ENCODE measurements around the gene PTPRG. TPM values are rescaled to one million over a fixed set of nuclear protein-coding genes. Genes with fewer than 3 reads are reported as not detected.

Gene PTPRG
- total and polyA plus RNA-seq, 2 donors (not counting 3 experiments of a cell fraction or from before 2014, with no cell fraction given): 8.9 to 39.1 TPM

DNA sequence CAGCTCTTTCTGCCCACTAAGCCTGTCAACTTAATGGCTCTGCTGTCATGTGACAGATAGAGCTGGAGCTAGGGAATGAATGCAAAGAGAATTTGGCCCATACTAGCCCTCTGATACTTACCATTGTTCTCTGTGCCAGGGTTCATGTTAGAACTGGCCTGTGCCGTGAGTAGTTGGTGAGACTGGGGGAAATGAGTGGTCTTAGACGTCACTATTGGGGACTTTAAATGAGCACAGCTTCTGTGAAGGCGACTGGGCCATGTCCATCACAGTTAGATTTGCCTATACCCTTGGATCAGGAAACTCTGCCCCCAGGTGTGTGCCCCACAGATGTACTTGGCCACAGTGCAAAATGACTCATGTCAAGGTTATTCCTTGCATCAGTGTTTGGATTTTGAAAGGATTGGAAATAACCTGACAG is 124.9 kb downstream of the PTPRG start:
- BruUV-seq (replicated peaks): no TSS peak
- Histone ChIP-seq H3K79me2 (ENCODE audit: control insufficient read depth, insufficient read depth, low read length) (no peaks in the 10 kb centered on the region), H3K4me2 (ENCODE audit: insufficient read depth, low read length) (no peak overlapping the region), H3K27ac (ENCODE audit: insufficient read depth, low read depth, low read length) (no peak overlapping the region), H3K4me3 (replicated peaks in 1 of 3; ENCODE audit: insufficient read depth in 1 of 3, low read depth in 1 of 3, low read length in 3 of 3) (no peak overlapping the region), H3K9ac (replicated peaks; ENCODE audit: extremely low read depth, insufficient read depth, low read length) (no peak overlapping the region), H3K4me1 (ENCODE audit: control insufficient read depth, extremely low read depth, insufficient read depth, low read length) (no peaks in the 10 kb centered on the region), H3K9me3 (replicated peaks; ENCODE audit: control insufficient read depth, insufficient read depth, low read length) (no peaks in the 10 kb centered on the region), H3K9me1 (replicated peaks; ENCODE audit: control insufficient read depth, extremely low read depth, insufficient read depth, low read length) (no peaks in the 10 kb centered on the region), H2AFZ (ENCODE audit: low read depth, low read length) (no peak overlapping the region), H4K20me1 (replicated peaks; ENCODE audit: control insufficient read depth, extremely low read depth, insufficient read depth, low read length) (no peaks in the 10 kb centered on the region), H3K27me3 (ENCODE audit: control insufficient read depth in 2 of 2, insufficient read depth in 2 of 2, low read length in 2 of 2) (no peaks in the 10 kb centered on the region), H3K36me3 (ENCODE audit: control insufficient read depth in 2 of 2, extremely low read depth in 1 of 2, insufficient read depth in 2 of 2, low read length in 2 of 2) (no peaks in the 10 kb centered on the region)
- FAIRE-seq: no peak
- no peak for DNase-seq (ENCODE audit: low read depth, low spot score)
- intact Hi-C loops (cut with micrococcal nuclease): no loop called here
- no peak for TF ChIP-seq FOS (IDR thresholded peaks at IDR 0.05; ENCODE audit: borderline replicate concordance, insufficient read depth, low read length)
- no peak for TF ChIP-seq GATA2 (IDR thresholded peaks at IDR 0.05; ENCODE audit: insufficient read depth, insufficient read length, low read depth, low read length)
- TF ChIP-seq, protein P1, sequence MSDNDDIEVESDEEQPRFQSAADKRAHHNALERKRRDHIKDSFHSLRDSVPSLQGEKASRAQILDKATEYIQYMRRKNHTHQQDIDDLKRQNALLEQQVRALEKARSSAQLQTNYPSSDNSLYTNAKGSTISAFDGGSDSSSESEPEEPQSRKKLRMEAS (IDR thresholded peaks at IDR 0.05; ENCODE audit: insufficient read depth, insufficient read length): no peak
- TF ChIP-seq, protein P2, sequence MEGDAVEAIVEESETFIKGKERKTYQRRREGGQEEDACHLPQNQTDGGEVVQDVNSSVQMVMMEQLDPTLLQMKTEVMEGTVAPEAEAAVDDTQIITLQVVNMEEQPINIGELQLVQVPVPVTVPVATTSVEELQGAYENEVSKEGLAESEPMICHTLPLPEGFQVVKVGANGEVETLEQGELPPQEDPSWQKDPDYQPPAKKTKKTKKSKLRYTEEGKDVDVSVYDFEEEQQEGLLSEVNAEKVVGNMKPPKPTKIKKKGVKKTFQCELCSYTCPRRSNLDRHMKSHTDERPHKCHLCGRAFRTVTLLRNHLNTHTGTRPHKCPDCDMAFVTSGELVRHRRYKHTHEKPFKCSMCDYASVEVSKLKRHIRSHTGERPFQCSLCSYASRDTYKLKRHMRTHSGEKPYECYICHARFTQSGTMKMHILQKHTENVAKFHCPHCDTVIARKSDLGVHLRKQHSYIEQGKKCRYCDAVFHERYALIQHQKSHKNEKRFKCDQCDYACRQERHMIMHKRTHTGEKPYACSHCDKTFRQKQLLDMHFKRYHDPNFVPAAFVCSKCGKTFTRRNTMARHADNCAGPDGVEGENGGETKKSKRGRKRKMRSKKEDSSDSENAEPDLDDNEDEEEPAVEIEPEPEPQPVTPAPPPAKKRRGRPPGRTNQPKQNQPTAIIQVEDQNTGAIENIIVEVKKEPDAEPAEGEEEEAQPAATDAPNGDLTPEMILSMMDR (IDR thresholded peaks at IDR 0.05; ENCODE audit: extremely low read depth in 1 of 2, insufficient read depth in 1 of 2, low read depth in 1 of 2, low read length in 2 of 2): no peak
- TF ChIP-seq MYC (IDR thresholded peaks at IDR 0.05; ENCODE audit: low read depth, low read length): no peak
- no peak for TF ChIP-seq EZH2 (IDR thresholded peaks at IDR 0.05; ENCODE audit: borderline replicate concordance, low read depth, low read length, severe bottlenecking)
- no peak for TF ChIP-seq JUN (IDR thresholded peaks at IDR 0.05; ENCODE audit: borderline replicate concordance, insufficient read depth, insufficient read length, low read depth)
- no peak for TF ChIP-seq POLR2A (IDR thresholded peaks at IDR 0.05; ENCODE audit: low read depth, low read length)
- TF ChIP-seq POLR2AphosphoS5 (IDR thresholded peaks at IDR 0.05; ENCODE audit: insufficient read depth, low read depth, low read length): no peak
- POLR2A ChIA-PET: no interaction called here
- CTCF ChIA-PET: interaction anchor here (1.2 kb wide), 1 partner anchor 250 kb away, joined by 3 read pairs; no protein-coding TSS in a partner anchor
- dilution Hi-C loops (cut with MboI; ENCODE audit: extremely low pct_ligation_motif_present, low sequenced_read_pairs): no loop called here
